Kidney (tissue), 14 donors: ENCODE measurements around the gene FAM53B. TPM values are rescaled to one million over a fixed set of nuclear protein-coding genes. Genes with fewer than 3 reads are reported as not detected.

Experiments used
- DNase-seq, 5 donors: peaks; one replicate each; pipeline ENCODE4 v3.0.0-alpha.2; 2013 to 2020
- FAIRE-seq: peaks from 2 replicates; lab custom pipeline; 2012; peaks lifted over from hg19 to GRCh38; lab: Jason Lieb, UNC
- H3K27ac ChIP-seq, 2 donors: one replicate each; pipeline ENCODE4 v1.7.0; 2013; ENCODE audit warnings: low read depth in 2 of 2, low read length in 2 of 2, inconsistent platforms in 1 of 2
- H3K27me3 ChIP-seq: one replicate; pipeline ENCODE4 v1.7.1; 2013; ENCODE audit warnings: low read length, inconsistent platforms; ENCODE audit not compliant: control insufficient read depth, insufficient read depth
- H3K36me3 ChIP-seq, 3 donors: one replicate each; pipeline versions ENCODE4 v1.7.0 to v1.7.1; 2013; ENCODE audit warnings: low read length in 3 of 3, control low read depth in 1 of 3, inconsistent platforms in 1 of 3; ENCODE audit not compliant: insufficient read depth in 3 of 3, control insufficient read depth in 2 of 3
- H3K4me1 ChIP-seq, 3 donors: one replicate each; pipeline versions ENCODE4 v1.7.0 to v1.7.1; 2013; ENCODE audit warnings: low read length in 3 of 3, inconsistent platforms in 1 of 3, low read depth in 1 of 3; ENCODE audit not compliant: control insufficient read depth in 2 of 3, insufficient read depth in 2 of 3
- H3K4me3 ChIP-seq, 3 donors: one replicate each; pipeline versions ENCODE4 v1.7.0 to v1.8.1; 2013; ENCODE audit warnings: low read length in 3 of 3, control low read depth in 1 of 3, inconsistent platforms in 1 of 3
- H3K9ac ChIP-seq, 3 donors: one replicate each; pipeline versions ENCODE4 v1.7.0 to v1.7.1; 2013; ENCODE audit warnings: low read length in 3 of 3, control low read depth in 1 of 3, inconsistent platforms in 1 of 3
- H3K9me3 ChIP-seq, 3 donors: one replicate each; pipeline versions ENCODE4 v1.7.0 to v1.7.1; 2013; ENCODE audit warnings: low read length in 3 of 3, control low read depth in 1 of 3, inconsistent platforms in 1 of 3; ENCODE audit not compliant: control insufficient read depth in 2 of 3, insufficient read depth in 1 of 3
- CTCF ChIP-seq: IDR thresholded peaks from 3 replicates; pipeline ENCODE4 v1.5.1; 2012; ENCODE audit warnings: mild to moderate bottlenecking, moderate library complexity, borderline replicate concordance; ENCODE audit not compliant: insufficient read depth; ENCODE audit errors: extremely low read depth
- intact Hi-C: fragments of 100-400 bp; cut with DNase I; formaldehyde crosslinking; loops from one replicate; pipeline ENCODE4 v1.11.1; 2022
- polyA plus RNA-seq: library from polyadenylated mRNA; stranded (reverse); fragments of 350-450 nt; fragmentation: Illumina TruSeq; extraction: RNeasy Lipid Tissue Mini Kit (QIAGEN cat#74804); gene quantifications from one replicate; pipeline ENCODE4 v1.2.3, GENCODE V29; 2014; ENCODE audit warnings: low read depth, low replicate concordance; ENCODE audit not compliant: insufficient read depth
- total RNA-seq: library from RNA; stranded (reverse); fragmentation: NEBNext Ultra II Directional; extraction: Animal tissue kit (Norgen Biotek cat#: 25700); gene quantifications from one replicate; pipeline ENCODE4 v1.2.1, GENCODE V29; 2021
- donor health status: control.
- donor health status: control.
- donor health status: control.
- donor health status: control.
- donor health status: control.
- donor health status: DM: yes; HTN: yes; CAD: no.
- donor health status: Normal renal cell carcinoma (clear cell type).

The FAM53B gene
- total and polyA plus RNA-seq, 2 donors from 2014 or later = 11.8 to 30.0 TPM

GRCh38 chr10:124666494-124666893 is 77.7 kb downstream of the FAM53B start:
- intact Hi-C loops = no loop called here
- Histone ChIP-seq H3K9me3 (no peaks in the 10 kb centered on the region), H3K27me3 (no peaks in the 10 kb centered on the region), H3K36me3 (peaks cover 0 to 4% (median 3%) of the 10 kb centered on the region in 3 donors), H3K27ac (no peak overlapping the region), H3K4me3 (no peak overlapping the region), H3K9ac (no peak overlapping the region), H3K4me1 (peaks cover 0 to 25% (median 4%) of the 10 kb centered on the region in 3 donors)
- DNase-seq = no peak
- FAIRE-seq = no peak
- no peak for TF ChIP-seq CTCF

GRCh38 chr10:124665980-124666379 is 78.2 kb downstream of the FAM53B start:
- no peak overlapping the region for H3K27ac ChIP-seq
- FAIRE-seq (no peak), DNase-seq (no peak)
- peaks cover 0 to 4% (median 3%) of the 10 kb centered on the region in 3 donors for H3K36me3 ChIP-seq
- TF ChIP-seq CTCF = no peak
- no peak overlapping the region for H3K4me3 ChIP-seq
- intact Hi-C loops = no loop called here
- H3K27me3 ChIP-seq = no peaks in the 10 kb centered on the region
- no peaks in the 10 kb centered on the region for H3K9me3 ChIP-seq
- H3K4me1 ChIP-seq = peaks cover 0 to 21% (median 4%) of the 10 kb centered on the region in 3 donors
- no peak overlapping the region for H3K9ac ChIP-seq

GRCh38 chr10:124665558-124665957 is 78.6 kb downstream of the FAM53B start:
- no peak for FAIRE-seq
- H3K9ac ChIP-seq = no peak overlapping the region
- peaks cover 0 to 17% (median 4%) of the 10 kb centered on the region in 3 donors for H3K4me1 ChIP-seq
- no peak for TF ChIP-seq CTCF
- no peak overlapping the region for H3K27ac ChIP-seq
- DNase-seq = no peak
- peaks cover 0 to 4% (median 3%) of the 10 kb centered on the region in 3 donors for H3K36me3 ChIP-seq
- intact Hi-C loops = no loop called here
- H3K9me3 ChIP-seq = no peaks in the 10 kb centered on the region
- no peak overlapping the region for H3K4me3 ChIP-seq
- H3K27me3 ChIP-seq = no peaks in the 10 kb centered on the region

GRCh38 chr10:124665091-124665490 is 79.1 kb downstream of the FAM53B start:
- H3K9me3 ChIP-seq = no peaks in the 10 kb centered on the region
- no peak overlapping the region for H3K27ac ChIP-seq
- peaks cover 0 to 13% (median 4%) of the 10 kb centered on the region in 3 donors for H3K4me1 ChIP-seq
- DNase-seq = no peak
- intact Hi-C loops = no loop called here
- H3K4me3 ChIP-seq = no peak overlapping the region
- TF ChIP-seq CTCF = no peak
- H3K9ac ChIP-seq = no peak overlapping the region
- peaks cover 0 to 4% (median 3%) of the 10 kb centered on the region in 3 donors for H3K36me3 ChIP-seq
- no peak for FAIRE-seq
- no peaks in the 10 kb centered on the region for H3K27me3 ChIP-seq
